ENCODE measurements around the gene PIEZO1.
"Not testable (repeated sequence)": the region's sequence is repeated elsewhere in the genome, so short reads cannot be mapped to it uniquely, and the experiment has no call there.

Gene PIEZO1

DNA sequence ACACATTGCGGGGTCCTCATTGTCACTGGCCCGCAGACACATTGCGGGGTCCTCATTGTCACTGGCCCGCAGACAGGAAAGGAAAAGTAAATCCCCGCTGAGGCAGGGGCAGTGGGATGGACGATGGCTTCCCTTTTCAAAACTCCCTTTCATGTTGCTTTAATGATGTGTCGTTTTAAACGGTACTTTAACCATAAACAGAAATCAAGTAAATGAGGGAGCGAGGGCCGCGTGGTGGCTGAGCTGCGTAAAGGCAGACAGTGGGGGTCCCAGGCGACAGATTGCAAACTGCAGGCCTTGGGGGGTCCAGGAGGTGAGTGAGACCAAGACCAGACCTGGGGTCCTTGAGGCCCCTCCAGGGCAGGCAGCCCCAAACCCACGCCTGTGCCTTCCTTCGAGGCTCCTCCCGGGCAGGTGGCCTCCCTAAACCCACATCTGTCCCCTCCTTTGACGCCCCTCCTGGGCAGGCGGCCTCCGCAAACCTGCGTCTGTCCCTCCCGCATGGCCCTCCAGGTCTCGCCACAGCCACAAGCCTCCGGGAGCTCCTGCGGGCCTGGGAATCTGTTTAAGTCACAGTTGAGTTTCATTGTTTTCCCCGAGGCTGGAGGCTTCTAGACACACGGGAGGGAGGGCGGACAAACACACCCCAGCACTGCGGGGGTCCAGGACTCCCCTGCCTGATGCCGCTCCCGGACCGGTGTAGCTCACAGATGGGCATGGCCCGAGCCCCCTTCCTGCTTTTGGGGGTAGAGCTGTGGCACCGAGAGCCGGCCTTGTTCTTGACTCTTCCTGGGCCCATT is 7.3 kb downstream of the PIEZO1 start:
- DNase-seq = no peak
- TF ChIP-seq GATA1 (IDR thresholded peaks at IDR 0.05; ENCODE audit: low read depth, low read length) = no peak

GRCh38 chr16:88775825-88776224 is 9.2 kb downstream of the PIEZO1 start:
- no peak for DNase-seq
- TF ChIP-seq POLR2A (IDR thresholded peaks at IDR 0.05; ENCODE audit: low read length) = no peak
- no peak for TF ChIP-seq GATA1 (IDR thresholded peaks at IDR 0.05; ENCODE audit: low read depth, low read length)

GRCh38 chr16:88774544-88775393 is 10.3 kb downstream of the PIEZO1 start:
- TF ChIP-seq GATA1 (IDR thresholded peaks at IDR 0.05; ENCODE audit: low read depth, low read length) (no peak), POLR2A (IDR thresholded peaks at IDR 0.05; ENCODE audit: low read length) (no peak)
- no peak for DNase-seq

DNA sequence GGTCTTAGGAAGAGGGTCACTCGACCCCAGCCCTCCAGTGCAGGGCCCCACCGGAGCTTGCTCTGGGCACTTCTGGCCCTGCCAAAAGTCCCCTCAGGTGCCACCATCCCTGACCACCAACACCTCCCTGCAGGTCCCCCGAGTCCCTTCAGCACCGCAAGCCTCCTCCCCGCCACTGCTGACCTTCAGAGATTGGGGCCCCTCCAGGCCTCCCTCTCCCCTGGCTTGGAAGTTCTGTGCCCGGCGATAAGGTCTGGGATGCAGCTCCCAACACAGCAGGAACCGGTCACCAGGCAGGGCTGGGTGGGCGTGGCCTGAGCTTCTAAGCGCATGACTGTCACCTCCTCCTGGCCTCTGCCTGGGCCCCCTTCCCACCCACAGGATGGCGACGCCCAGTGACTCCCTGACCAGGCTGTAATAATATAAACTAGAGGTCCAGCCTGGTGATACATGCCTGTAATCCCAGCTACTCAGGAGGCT is 11.2 kb downstream of the PIEZO1 start:
- DNase-seq = peak; percentile 92 to 93
- TF ChIP-seq POLR2A (IDR thresholded peaks at IDR 0.05; ENCODE audit: low read length) (no peak), GATA1 (IDR thresholded peaks at IDR 0.05; ENCODE audit: low read depth, low read length) (no peak)

GRCh38 chr16:88772871-88773811 is 11.9 kb downstream of the PIEZO1 start:
- TF ChIP-seq GATA1 (IDR thresholded peaks at IDR 0.05; ENCODE audit: low read depth, low read length) = no peak
- TF ChIP-seq POLR2A (IDR thresholded peaks at IDR 0.05; ENCODE audit: low read length) = no peak

GRCh38 chr16:88771781-88772180 is 13.2 kb downstream of the PIEZO1 start:
- DNase-seq = not testable (repeated sequence)

More at GRCh38 chr16:88772871-88773811, 11.9 kb downstream of the PIEZO1 start:
- DNase-seq = peak; percentile 52 to 60

GRCh38 chr16:88771294-88771772 is 13.7 kb downstream of the PIEZO1 start:
- TF ChIP-seq POLR2A (IDR thresholded peaks at IDR 0.05; ENCODE audit: low read length) = no peak
- TF ChIP-seq GATA1 (IDR thresholded peaks at IDR 0.05; ENCODE audit: low read depth, low read length) = no peak
- DNase-seq = no peak

GRCh38 chr16:88770461-88771293 is 14.3 kb downstream of the PIEZO1 start:
- no peak for TF ChIP-seq GATA1 (IDR thresholded peaks at IDR 0.05; ENCODE audit: low read depth, low read length)
- TF ChIP-seq POLR2A (IDR thresholded peaks at IDR 0.05; ENCODE audit: low read length) = no peak
- DNase-seq = peak; percentile 89 to 91

DNA sequence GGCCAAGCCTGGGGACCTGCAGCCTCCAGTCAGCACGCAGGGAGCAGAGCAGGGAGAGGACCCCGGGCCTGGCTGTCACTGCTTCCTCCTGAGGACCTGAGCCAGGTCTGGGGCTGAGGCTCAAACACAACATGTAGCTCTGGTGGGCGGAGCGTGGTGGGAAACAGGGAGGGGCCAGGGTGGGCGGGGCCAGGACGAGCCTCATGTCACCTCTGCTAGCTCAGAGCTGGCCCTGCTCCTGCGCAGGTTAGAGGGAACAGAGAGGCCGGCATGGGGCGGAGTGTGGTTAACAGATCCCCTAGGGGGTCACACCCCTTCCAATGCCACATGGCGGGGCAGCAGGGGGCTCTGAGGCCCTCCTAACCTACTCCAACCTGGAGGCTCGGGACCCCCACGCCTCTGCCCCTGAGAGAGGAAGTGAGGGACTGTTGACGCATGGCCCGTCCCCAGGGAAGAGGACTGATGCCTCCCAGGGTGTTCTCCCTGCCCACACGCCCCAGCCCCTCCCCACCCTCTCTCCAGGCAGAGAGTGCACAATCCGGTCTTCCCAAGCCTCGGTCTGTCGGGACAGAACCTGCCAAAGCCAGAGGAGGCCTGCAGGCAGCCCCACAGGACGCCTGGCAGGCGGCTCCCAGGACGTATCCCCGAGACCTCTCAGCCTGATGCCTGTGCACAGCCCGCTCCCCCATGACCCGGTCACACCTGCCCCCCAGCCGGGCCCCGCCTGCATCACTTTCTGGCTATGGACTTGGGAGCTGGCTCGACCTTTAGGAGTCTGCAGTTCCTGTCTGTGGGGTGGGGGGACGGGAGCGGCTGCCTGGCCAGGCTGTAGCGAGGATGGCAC is 15.2 kb downstream of the PIEZO1 start:
- peak; percentile 74 to 84 for DNase-seq
- TF ChIP-seq POLR2A (IDR thresholded peaks at IDR 0.05; ENCODE audit: low read length) (no peak), GATA1 (IDR thresholded peaks at IDR 0.05; ENCODE audit: low read depth, low read length) (no peak)

- no peak for DNase-seq
- TF ChIP-seq GATA1 (IDR thresholded peaks at IDR 0.05; ENCODE audit: low read depth, low read length) = no peak
- TF ChIP-seq POLR2A (IDR thresholded peaks at IDR 0.05; ENCODE audit: low read length) = no peak
Measured at GRCh38 chr16:88768071-88768783, 16.8 kb downstream of the PIEZO1 start.

- no peak for TF ChIP-seq GATA1 (IDR thresholded peaks at IDR 0.05; ENCODE audit: low read depth, low read length)
- no peak for TF ChIP-seq POLR2A (IDR thresholded peaks at IDR 0.05; ENCODE audit: low read length)
- peak; percentile 50 to 60 for DNase-seq
Measured at GRCh38 chr16:88767546-88768070, 17.4 kb downstream of the PIEZO1 start.
